A549 (cell line): ENCODE measurements around the gene CCDC167. TPM values are rescaled to one million over a fixed set of nuclear protein-coding genes. Genes with fewer than 3 reads are reported as not detected.
"Not testable (repeated sequence)": the region's sequence is repeated elsewhere in the genome, so short reads cannot be mapped to it uniquely, and the experiment has no call there.

Source experiments
- ATAC-seq, 2 experiments: fragments of 200-7000 bp in 1 of 2; fragments of >200 bp in 1 of 2; cut with Nextera tagmentation in 1 of 2; cut with Tn5 transposase in 1 of 2; 3 replicates each; pipeline versions ENCODE4 v1.8.0 to v1.9.1; 2018 to 2020; ENCODE audit warnings: mild to moderate bottlenecking in 1 of 2, moderate library complexity in 1 of 2
- CTCF ChIA-PET: fragments of 300-600 bp; sonication (Branson Sonifier 250); formaldehyde crosslinking; extraction: SDS; loops from one replicate; lab custom pipeline; 2021; ENCODE audit warnings: antibody characterized with exemption, inconsistent platforms; lab: Yijun Ruan, JAX
- POLR2A ChIA-PET: fragments of 350-600 bp; formaldehyde crosslinking; extraction: SDS; loops from one replicate; lab custom pipeline; 2021; ENCODE audit warnings: antibody characterized with exemption, inconsistent platforms; lab: Yijun Ruan, JAX
- DNase-seq, 2 experiments: peaks; one replicate each; pipeline versions ENCODE4 v3.0.0 to v3.0.0-alpha.2; 2011 to 2016; ENCODE audit warnings: low read depth in 1 of 2, low spot score in 1 of 2
- FAIRE-seq: peaks from 2 replicates; lab custom pipeline; 2011; peaks lifted over from hg19 to GRCh38; lab: Jason Lieb, UNC
- H3K27ac ChIP-seq, 2 experiments: fragments of >200 bp; sonication (Bioruptor Twin); formaldehyde crosslinking; 3 replicates each; pipeline ENCODE4 v1.5.1; 2016 to 2017
- H3K4me1 ChIP-seq: fragments of >200 bp; sonication (Bioruptor Twin); formaldehyde crosslinking; 3 replicates; pipeline ENCODE4 v1.6.1; 2016
- H3K4me2 ChIP-seq: fragments of >200 bp; sonication (Bioruptor Twin); formaldehyde crosslinking; 3 replicates; pipeline ENCODE4 v1.6.1; 2016
- H3K4me3 ChIP-seq: fragments of >200 bp; sonication (Bioruptor Twin); formaldehyde crosslinking; 3 replicates; pipeline ENCODE4 v1.5.1; 2016
- H3K9me3 ChIP-seq: fragments of >200 bp; sonication (Bioruptor Twin); formaldehyde crosslinking; 3 replicates; pipeline ENCODE4 v1.6.1; 2016
- EP300 ChIP-seq, 2 experiments: fragments of >200 bp; sonication (Bioruptor Twin); formaldehyde crosslinking; IDR thresholded peaks; 2 replicates in 1 of 2; 3 replicates in 1 of 2; pipeline ENCODE4 v1.6.1; 2016 to 2017
- FOSB ChIP-seq: fragments of 250-450 bp; sonication (Bioruptor Pico); IDR thresholded peaks from 2 replicates; pipeline ENCODE4 v1.5.0; 2020; ENCODE audit warnings: mild to moderate bottlenecking, moderate library complexity
- FOSL2 ChIP-seq, 2 experiments: fragments of 450-650 bp in 1 of 2; fragments of >200 bp in 1 of 2; sonication (Bioruptor Twin) in 1 of 2; formaldehyde crosslinking; IDR thresholded peaks; 2 replicates each; pipeline versions ENCODE4 v1.5.0 to v1.6.1; 2016 to 2020; ENCODE audit warnings: mild to moderate bottlenecking in 1 of 2, moderate library complexity in 1 of 2
- GATA3 ChIP-seq: IDR thresholded peaks from 2 replicates; pipeline ENCODE4 v1.6.1; 2012; ENCODE audit warnings: borderline replicate concordance
- HDAC2 ChIP-seq: fragments of 200-600 bp; sonication (generic); IDR thresholded peaks from 2 replicates; pipeline ENCODE4 v1.6.1; 2016
- HES2 ChIP-seq: fragments of >200 bp; sonication (Bioruptor Twin); formaldehyde crosslinking; IDR thresholded peaks from 2 replicates; pipeline ENCODE4 v1.6.1; 2016
- HEYL ChIP-seq: fragments of 250-450 bp; sonication (Bioruptor Pico); IDR thresholded peaks from 2 replicates; pipeline ENCODE4 v1.8.0; 2021; ENCODE audit warnings: mild to moderate bottlenecking, moderate library complexity
- HMGXB4 ChIP-seq: fragments of 250-450 bp; sonication (Bioruptor Pico); IDR thresholded peaks from 2 replicates; pipeline ENCODE4 v1.5.0; 2021; ENCODE audit warnings: mild to moderate bottlenecking, moderate library complexity, borderline replicate concordance
- HOXB5 ChIP-seq: fragments of 250-450 bp; sonication (Bioruptor Pico); IDR thresholded peaks from 2 replicates; pipeline ENCODE4 v1.5.0; 2020; ENCODE audit warnings: mild to moderate bottlenecking, moderate library complexity
- JUNB ChIP-seq: fragments of >200 bp; sonication (Bioruptor Twin); formaldehyde crosslinking; IDR thresholded peaks from 2 replicates; pipeline ENCODE4 v1.6.1; 2016
- MAFK ChIP-seq: fragments of 450-650 bp; IDR thresholded peaks from 2 replicates; pipeline ENCODE4 v1.6.1; 2014; ENCODE audit not compliant: partially characterized antibody
- NPAS2 ChIP-seq: fragments of 250-450 bp; sonication (Bioruptor Pico); IDR thresholded peaks from 2 replicates; pipeline ENCODE4 v1.8.0; 2022; ENCODE audit warnings: mild to moderate bottlenecking, moderate library complexity, borderline replicate concordance
- NR3C1 ChIP-seq: fragments of >200 bp; sonication (Bioruptor Twin); formaldehyde crosslinking; IDR thresholded peaks from 3 replicates; pipeline ENCODE4 v1.6.1; 2017
- PHF8 ChIP-seq: fragments of 200-600 bp; sonication (generic); IDR thresholded peaks from 2 replicates; pipeline ENCODE4 v1.6.1; 2016; ENCODE audit warnings: low read depth, mild to moderate bottlenecking, antibody characterized with exemption, moderate library complexity, borderline replicate concordance
- POLR2AphosphoS2 ChIP-seq: conservative IDR thresholded peaks from 2 replicates; pipeline ENCODE4 v1.6.1; 2012; ENCODE audit warnings: low read length, improper control_type of control experiment, inconsistent platforms
- RNF2 ChIP-seq: fragments of 200-600 bp; sonication (generic); IDR thresholded peaks from 2 replicates; pipeline ENCODE4 v1.6.1; 2016; ENCODE audit warnings: low read depth, mild to moderate bottlenecking, antibody characterized with exemption, moderate library complexity, borderline replicate concordance
- SMC3 ChIP-seq: fragments of >200 bp; sonication (Bioruptor Twin); formaldehyde crosslinking; IDR thresholded peaks from 3 replicates; pipeline ENCODE4 v1.6.1; 2018; ENCODE audit warnings: inconsistent platforms
- SREBF2 ChIP-seq: fragments of 450-650 bp; IDR thresholded peaks from 2 replicates; pipeline ENCODE4 v1.6.1; 2014; ENCODE audit warnings: mild to moderate bottlenecking, moderate library complexity
- ZNF302 ChIP-seq: fragments of 250-450 bp; sonication (Bioruptor Pico); IDR thresholded peaks from 2 replicates; pipeline ENCODE4 v1.9.0; 2021; ENCODE audit warnings: inconsistent platforms, mild to moderate bottlenecking, moderate library complexity
- WGBS: methylation state at CpG from one replicate; pipeline ENCODE4 v1.1.6; 2017; ENCODE audit errors: missing lambda C conversion rate; 5-methylcytosine and 5-hydroxymethylcytosine counted together
- polyA plus RNA-seq, 4 experiments: library from polyadenylated mRNA; depleted of rRNA in 3 of 4; stranded (reverse); fragments of >200 nt; fragmentation: RNase III in 1 of 4; extraction: RNeasy Plus Mini Kit Qiagen cat#74134 plus additional on column Dnase treatment in 1 of 4; gene quantifications; 2 replicates in 3 of 4; 3 replicates in 1 of 4; pipeline ENCODE4 v1.2.3, GENCODE V29; 2011 to 2017
- TF ChIP-seq, protein P1 (sequence below): IDR thresholded peaks from 2 replicates; pipeline ENCODE4 v1.6.1; 2012
- TF ChIP-seq, protein P2 (sequence below): fragments of 250-450 bp; sonication (Bioruptor Pico); IDR thresholded peaks from 2 replicates; pipeline ENCODE4 v1.5.0; 2020; ENCODE audit warnings: low read depth, mild to moderate bottlenecking, moderate library complexity

Gene CCDC167
- polyA plus RNA-seq, 2 of the 4 experiments (the other 2 are of a cell fraction) = 35.1 to 39.1 TPM

- no peak for ATAC-seq
- TF ChIP-seq HMGXB4 (CRISPR knock-in tag) (no peak), HES2 (no peak), NPAS2 (CRISPR knock-in tag) (no peak), PHF8 (no peak), MAFK (no peak), RNF2 (no peak), GATA3 (no peak), HDAC2 (no peak), POLR2AphosphoS2 (no peak), SMC3 (no peak), FOSL2 (IDR thresholded peaks at IDR 0.05) (no peak), FOSL2 (CRISPR knock-in tag; IDR thresholded peaks at IDR 0.05) (no peak), FOSB (CRISPR knock-in tag) (no peak), JUNB (no peak)
- TF ChIP-seq, protein P1, sequence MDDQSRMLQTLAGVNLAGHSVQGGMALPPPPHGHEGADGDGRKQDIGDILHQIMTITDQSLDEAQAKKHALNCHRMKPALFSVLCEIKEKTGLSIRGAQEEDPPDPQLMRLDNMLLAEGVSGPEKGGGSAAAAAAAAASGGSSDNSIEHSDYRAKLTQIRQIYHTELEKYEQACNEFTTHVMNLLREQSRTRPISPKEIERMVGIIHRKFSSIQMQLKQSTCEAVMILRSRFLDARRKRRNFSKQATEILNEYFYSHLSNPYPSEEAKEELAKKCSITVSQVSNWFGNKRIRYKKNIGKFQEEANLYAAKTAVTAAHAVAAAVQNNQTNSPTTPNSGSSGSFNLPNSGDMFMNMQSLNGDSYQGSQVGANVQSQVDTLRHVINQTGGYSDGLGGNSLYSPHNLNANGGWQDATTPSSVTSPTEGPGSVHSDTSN = no peak
- TF ChIP-seq, protein P2, sequence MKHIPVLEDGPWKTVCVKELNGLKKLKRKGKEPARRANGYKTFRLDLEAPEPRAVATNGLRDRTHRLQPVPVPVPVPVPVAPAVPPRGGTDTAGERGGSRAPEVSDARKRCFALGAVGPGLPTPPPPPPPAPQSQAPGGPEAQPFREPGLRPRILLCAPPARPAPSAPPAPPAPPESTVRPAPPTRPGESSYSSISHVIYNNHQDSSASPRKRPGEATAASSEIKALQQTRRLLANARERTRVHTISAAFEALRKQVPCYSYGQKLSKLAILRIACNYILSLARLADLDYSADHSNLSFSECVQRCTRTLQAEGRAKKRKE (CRISPR knock-in tag) = no peak
- FAIRE-seq = no peak
- POLR2A ChIA-PET = no interaction called here
- no peaks in the 10 kb centered on the region for H3K4me1 ChIP-seq
- H3K4me2 ChIP-seq = no peak overlapping the region
- no peak overlapping the region for H3K27ac ChIP-seq
- CTCF ChIA-PET = no interaction called here
- no peak for DNase-seq
- H3K4me3 ChIP-seq = no peak overlapping the region
- no peaks in the 10 kb centered on the region for H3K9me3 ChIP-seq
- WGBS = 83% methylated on average over 2 of the region's 2 CpGs
Measured at GRCh38 chr6:37451441-37452193, 48.1 kb downstream of the CCDC167 start.

- no peak for DNase-seq
- TF ChIP-seq SREBF2 (no peak), NR3C1 (no peak), RNF2 (no peak), HES2 (no peak), ZNF302 (CRISPR knock-in tag) (no peak), HEYL (no peak), HOXB5 (CRISPR knock-in tag) (no peak), EP300 (IDR thresholded peaks at IDR 0.05) (no peak)
- H3K9me3 ChIP-seq = no peaks in the 10 kb centered on the region
- no peaks in the 10 kb centered on the region for H3K4me1 ChIP-seq
- no peak for FAIRE-seq
- ChIA-PET POLR2A (no interaction called here), CTCF (interaction anchor here (0.6 to 1.3 kb wide), 2 partner anchors 17 to 50 kb away, joined by 3 to 4 read pairs; partner anchors contain the start of gene CMTR1)
- H3K4me2 ChIP-seq = no peak overlapping the region
- ATAC-seq = no peak
- H3K27ac ChIP-seq = no peak overlapping the region
- 78% methylated on average over 4 of the region's 4 CpGs for WGBS
- H3K4me3 ChIP-seq = no peak overlapping the region
Measured at GRCh38 chr6:37449984-37450383, 49.7 kb downstream of the CCDC167 start.

DNA sequence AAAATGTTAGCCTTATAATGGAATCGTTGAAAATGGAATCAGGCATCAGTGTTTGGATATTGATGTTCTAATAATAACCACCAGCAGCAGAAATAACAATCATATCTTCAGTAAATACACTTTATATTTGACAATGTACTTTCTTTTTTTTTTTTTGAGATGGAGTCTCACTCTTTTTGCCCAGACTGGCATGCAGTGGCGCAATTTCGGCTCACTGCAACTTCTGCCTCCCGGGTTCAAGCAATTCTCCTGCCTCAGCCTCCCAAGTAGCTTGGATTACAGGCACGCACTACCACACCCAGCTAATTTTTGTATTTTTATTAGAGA lies 56.5 kb downstream of the CCDC167 start:
- POLR2A ChIA-PET, H3K4me3 ChIP-seq, H3K27ac ChIP-seq, ATAC-seq, H3K4me1 ChIP-seq, H3K9me3 ChIP-seq, FAIRE-seq, H3K4me2 ChIP-seq, CTCF ChIA-PET, DNase-seq: not testable (repeated sequence)
- 98% methylated on average over 5 of the region's 5 CpGs for WGBS
